ENCODE measurements around the gene ACIN1. TPM values are rescaled to one million over a fixed set of nuclear protein-coding genes. Genes with fewer than 3 reads are reported as not detected.

The ACIN1 gene
- total RNA-seq, 2 donors from 2014 or later, result 314 to 367 TPM

GRCh38 chr14:23009939-23010726 is 84.8 kb downstream of the ACIN1 start, which contains the start of gene C14orf93:
C14orf93 (minus strand) TSS chr14:23010143; CDS start chr14:22999023, 11,120 bp downstream.
- Mint-ChIP-seq H3K4me3 (peak within 1 kb of the TSS; percentile 59), H3K27me3 (ENCODE audit: insufficient read depth) (no peaks in the 10 kb centered on the region), H3K9me3 (peaks cover 3% of the 10 kb centered on the region), H3K36me3 (ENCODE audit: low read depth) (no peaks in the 10 kb centered on the region), H3K27ac (peak within 1 kb of the TSS; percentile 81), H3K4me1 (peaks cover 18% of the 10 kb centered on the region)
- no peaks in the 10 kb centered on the region for H3K27me3 ChIP-seq (ENCODE audit: control insufficient read depth, insufficient read depth, low read length, poor library complexity, severe bottlenecking)
- peaks cover 4% of the 10 kb centered on the region for H3K4me1 ChIP-seq (ENCODE audit: control insufficient read depth, insufficient read depth, low read length)
- DNase-seq, result peak; percentile 88
- H3K27ac ChIP-seq (ENCODE audit: low read depth, low read length), result peak within 1 kb of the TSS; percentile 30
- no peaks in the 10 kb centered on the region for H3K36me3 ChIP-seq (ENCODE audit: control insufficient read depth, insufficient read depth, low read length)
- no peak within 1 kb of the TSS for H3K9ac ChIP-seq (ENCODE audit: extremely low read depth, low read length, poor library complexity, severe bottlenecking)
- 14 to 46% methylated on average over 10 to 40 of the region's 40 CpGs for WGBS, 2 experiments (ENCODE audit: insufficient coverage in 1 of 2, insufficient read length in 1 of 2)
- peak within 1 kb of the TSS; percentile 74 for H3K4me3 ChIP-seq (ENCODE audit: low read length)
- no peaks in the 10 kb centered on the region for H3K9me3 ChIP-seq (ENCODE audit: control insufficient read depth, low read length)
- TF ChIP-seq CTCF (conservative IDR thresholded peaks at IDR 0.05), result no peak

GRCh38 chr14:23009483-23009938 is 85.4 kb downstream of the ACIN1 start:
- H3K27ac ChIP-seq (ENCODE audit: low read depth, low read length), result no peak overlapping the region
- peaks cover 4% of the 10 kb centered on the region for H3K4me1 ChIP-seq (ENCODE audit: control insufficient read depth, insufficient read depth, low read length)
- no peak overlapping the region for H3K9ac ChIP-seq (ENCODE audit: extremely low read depth, low read length, poor library complexity, severe bottlenecking)
- peak overlapping the region; percentile 59 for H3K4me3 Mint-ChIP-seq
- H3K27ac Mint-ChIP-seq, result peak overlapping the region; percentile 71
- H3K4me3 ChIP-seq (ENCODE audit: low read length), result peak overlapping the region; percentile 74
- H3K4me1 Mint-ChIP-seq, result peaks cover 22% of the 10 kb centered on the region
- H3K36me3 ChIP-seq (ENCODE audit: control insufficient read depth, insufficient read depth, low read length), result no peaks in the 10 kb centered on the region
- no peaks in the 10 kb centered on the region for H3K36me3 Mint-ChIP-seq (ENCODE audit: low read depth)
- DNase-seq, result no peak
- no peak for TF ChIP-seq CTCF (conservative IDR thresholded peaks at IDR 0.05)
- 54 to 63% methylated on average over 6 to 8 of the region's 8 CpGs for WGBS, 2 experiments (ENCODE audit: insufficient coverage in 1 of 2, insufficient read length in 1 of 2)
- no peaks in the 10 kb centered on the region for H3K27me3 Mint-ChIP-seq (ENCODE audit: insufficient read depth)
- no peaks in the 10 kb centered on the region for H3K9me3 ChIP-seq (ENCODE audit: control insufficient read depth, low read length)
- H3K9me3 Mint-ChIP-seq, result peaks cover 3% of the 10 kb centered on the region
- H3K27me3 ChIP-seq (ENCODE audit: control insufficient read depth, insufficient read depth, low read length, poor library complexity, severe bottlenecking), result no peaks in the 10 kb centered on the region

DNA sequence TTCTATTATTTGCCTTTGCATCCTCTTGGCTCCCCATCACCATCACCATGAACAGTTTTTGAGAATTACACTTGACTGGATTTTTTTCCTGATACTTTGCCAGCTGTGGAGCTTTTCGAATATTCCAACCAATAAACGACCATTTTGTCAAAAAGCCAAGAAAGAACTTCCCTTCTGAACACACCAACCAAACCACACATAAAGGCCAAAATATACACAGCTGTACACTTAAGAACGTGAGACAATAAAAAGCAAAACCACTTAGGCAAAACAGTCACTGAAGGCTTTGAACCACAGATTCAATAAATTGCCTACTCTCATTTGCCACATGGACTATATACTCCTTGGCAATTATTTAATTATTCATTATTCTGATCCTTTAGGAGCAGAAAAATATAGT is 86.1 kb downstream of the ACIN1 start:
- no peaks in the 10 kb centered on the region for H3K27me3 Mint-ChIP-seq (ENCODE audit: insufficient read depth)
- Histone ChIP-seq H3K27ac (ENCODE audit: low read depth, low read length) (no peak overlapping the region), H3K4me3 (ENCODE audit: low read length) (no peak overlapping the region), H3K27me3 (ENCODE audit: control insufficient read depth, insufficient read depth, low read length, poor library complexity, severe bottlenecking) (no peaks in the 10 kb centered on the region), H3K4me1 (ENCODE audit: control insufficient read depth, insufficient read depth, low read length) (peaks cover 4% of the 10 kb centered on the region), H3K9ac (ENCODE audit: extremely low read depth, low read length, poor library complexity, severe bottlenecking) (no peak overlapping the region), H3K36me3 (ENCODE audit: control insufficient read depth, insufficient read depth, low read length) (no peaks in the 10 kb centered on the region), H3K9me3 (ENCODE audit: control insufficient read depth, low read length) (no peaks in the 10 kb centered on the region)
- no peak overlapping the region for H3K4me3 Mint-ChIP-seq
- H3K4me1 Mint-ChIP-seq, result peaks cover 22% of the 10 kb centered on the region
- no peak overlapping the region for H3K27ac Mint-ChIP-seq
- DNase-seq, result no peak
- peaks cover 3% of the 10 kb centered on the region for H3K9me3 Mint-ChIP-seq
- TF ChIP-seq CTCF (conservative IDR thresholded peaks at IDR 0.05), result no peak
- 94 to 100% methylated on average over 3 of the region's 3 CpGs for WGBS, 2 experiments (ENCODE audit: insufficient coverage in 1 of 2, insufficient read length in 1 of 2)
- H3K36me3 Mint-ChIP-seq (ENCODE audit: low read depth), result no peaks in the 10 kb centered on the region

Other genes starting within 250 kb of the ACIN1 start
- 10 to 100 TPM; 28.9 to 41.5 TPM for gene LRP10, start 223.4 kb downstream of the ACIN1 start, total RNA-seq
- 1 to 10 TPM in 1 of 2 donors, under 1 TPM in 1; 0.77 to 1.2 TPM for gene REM2, start 211.9 kb downstream of the ACIN1 start, total RNA-seq
- gene RBM23, start 176.0 kb downstream of the ACIN1 start, total RNA-seq, result 10 to 100 TPM; 52.0 to 68.6 TPM
- 100 to 1,000 TPM; 111 to 112 TPM for gene PRMT5, start 165.8 kb downstream of the ACIN1 start, total RNA-seq
- gene HAUS4, start 138.0 kb downstream of the ACIN1 start, total RNA-seq, result 10 to 100 TPM; 43.2 to 57.1 TPM
- 10 to 100 TPM; 34.2 to 51.4 TPM for gene AJUBA, start 112.6 kb downstream of the ACIN1 start, total RNA-seq
- gene C14orf93, start 85.0 kb downstream of the ACIN1 start, total RNA-seq, result 1 to 10 TPM; 7.0 to 9.4 TPM
- gene PSMB5, start 60.2 kb downstream of the ACIN1 start, total RNA-seq, result 100 to 1,000 TPM; 227 to 257 TPM
- not detected for gene PSMB11, start 52.9 kb downstream of the ACIN1 start, total RNA-seq
- 10 to 100 TPM; 16.9 to 17.2 TPM for gene CDH24, start 37.6 kb downstream of the ACIN1 start, total RNA-seq
- 10 to 100 TPM; 76.7 to 82.9 TPM for gene C14orf119, start 369 bp upstream of the ACIN1 start, total RNA-seq
- 1 to 10 TPM in 1 of 2 donors, under 1 TPM in 1; 0.64 to 1.4 TPM for gene CIROP, start 9.9 kb upstream of the ACIN1 start, total RNA-seq
- gene CEBPE, start 24.1 kb upstream of the ACIN1 start, total RNA-seq, result not detected
- gene SLC7A8, start 88.5 kb upstream of the ACIN1 start, total RNA-seq, result 10 to 100 TPM; 47.6 to 48.9 TPM
- not detected for gene RNF212B, start 142.8 kb upstream of the ACIN1 start, total RNA-seq
- 10 to 100 TPM; 23.8 to 32.0 TPM for gene HOMEZ, start 191.0 kb upstream of the ACIN1 start, total RNA-seq
- 1 to 10 TPM; 5.7 to 6.5 TPM for gene PPP1R3E, start 207.7 kb upstream of the ACIN1 start, total RNA-seq
- 10 to 100 TPM; 21.9 to 29.5 TPM for gene BCL2L2, start 211.7 kb upstream of the ACIN1 start, total RNA-seq
- 100 to 1,000 TPM; 293 TPM for gene PABPN1, start 226.3 kb upstream of the ACIN1 start, total RNA-seq

All from endodermal cell (in vitro differentiated cells).